ENCODE data around the gene FBP1.

GRCh38 chr9:94600715-94601114 lies 38.6 kb downstream of the FBP1 start:
- no peak for TF ChIP-seq POLR2A (IDR thresholded peaks at IDR 0.05; ENCODE audit: low read depth, low read length)
- no peak for TF ChIP-seq POLR2AphosphoS5 (IDR thresholded peaks at IDR 0.05; ENCODE audit: low read length)
- TF ChIP-seq CTCF (IDR thresholded peaks at IDR 0.05 in 2 of 3, conservative IDR thresholded peaks at IDR 0.05 in 1 of 3; ENCODE audit: control insufficient read depth in 2 of 3, extremely low read depth in 1 of 3, insufficient read depth in 1 of 3, low read depth in 3 of 3, low read length in 3 of 3): no peak
- no peak for TF ChIP-seq EZH2 (IDR thresholded peaks at IDR 0.05; ENCODE audit: borderline replicate concordance, control insufficient read depth, low read depth, low read length)
- no peak for TF ChIP-seq ATF2 (IDR thresholded peaks at IDR 0.05; ENCODE audit: low read length)
- TF ChIP-seq PRDM15 (CRISPR knock-in tag; IDR thresholded peaks at IDR 0.05): no peak
- TF ChIP-seq PML (IDR thresholded peaks at IDR 0.05; ENCODE audit: low read length): no peak
- no peak for TF ChIP-seq RAD21 (IDR thresholded peaks at IDR 0.05; ENCODE audit: insufficient read depth, low read depth, low read length)
- no peak for TF ChIP-seq TBL1XR1 (IDR thresholded peaks at IDR 0.05; ENCODE audit: low read depth, low read length)
- no peak for TF ChIP-seq TCF12 (IDR thresholded peaks at IDR 0.05; ENCODE audit: low read depth, low read length)
- no peak for TF ChIP-seq LARP7 (IDR thresholded peaks at IDR 0.05)
- TF ChIP-seq POLR2AphosphoS2 (IDR thresholded peaks at IDR 0.05; ENCODE audit: low read depth, low read length): no peak

Data from GM12878 (cell line).